GM19043 (cell line): ENCODE data around the gene DIO3.

Experiments
- ATAC-seq: cut with Tn5 transposase; IDR thresholded peaks from one replicate; pipeline ENCODE4 v1.9.1; 2021; ENCODE audit warnings: low read depth; ENCODE audit not compliant: unreplicated experiment

The DIO3 gene

GRCh38 chr14:101594511-101595148, 33.3 kb downstream of the DIO3 start:
- no peak for ATAC-seq

GRCh38 chr14:101595349-101595748, 34.1 kb downstream of the DIO3 start:
- no peak for ATAC-seq

- ATAC-seq = no peak
Measured at GRCh38 chr14:101595887-101596721, 34.8 kb downstream of the DIO3 start.

- ATAC-seq = no peak
Measured at GRCh38 chr14:101596742-101597141, 35.4 kb downstream of the DIO3 start.

GRCh38 chr14:101598159-101598558, 36.9 kb downstream of the DIO3 start:
- no peak for ATAC-seq

- ATAC-seq = no peak
Measured at GRCh38 chr14:101598571-101599233, 37.4 kb downstream of the DIO3 start.

GRCh38 chr14:101599234-101599885, 38.1 kb downstream of the DIO3 start:
- ATAC-seq = no peak

- no peak for ATAC-seq
Measured at GRCh38 chr14:101600336-101600890, 39.1 kb downstream of the DIO3 start.

- no peak for ATAC-seq
Measured at GRCh38 chr14:101600891-101601605, 39.8 kb downstream of the DIO3 start.

- no peak for ATAC-seq
Measured at GRCh38 chr14:101601606-101602465, 40.5 kb downstream of the DIO3 start.

- no peak for ATAC-seq
Measured at GRCh38 chr14:101602466-101602840, 41.2 kb downstream of the DIO3 start.

GRCh38 chr14:101603096-101603495, 41.8 kb downstream of the DIO3 start:
- ATAC-seq = no peak

GRCh38 chr14:101604228-101604934, 43.1 kb downstream of the DIO3 start:
- ATAC-seq = no peak

GRCh38 chr14:101604935-101605780, 43.9 kb downstream of the DIO3 start:
- ATAC-seq = no peak

GRCh38 chr14:101605836-101606235, 44.5 kb downstream of the DIO3 start:
- ATAC-seq = no peak
